NCI-H187 (cell line): ENCODE data around the gene TMEM131.

Source experiments
- DNase-seq, 2 experiments: peaks; one replicate each; lab custom pipeline; 2025; lab: John Stamatoyannopoulos, UW

TMEM131 gene

GRCh38 chr2:97707362-97708047, 288.2 kb downstream of the TMEM131 start:
- DNase-seq: no peak

GRCh38 chr2:97706708-97707345, 288.9 kb downstream of the TMEM131 start:
- no peak for DNase-seq
